ENCODE data around the gene MEIOB.
"Not testable (repeated sequence)": the region's sequence is repeated elsewhere in the genome, so short reads cannot be mapped to it uniquely, and the experiment has no call there.

MEIOB gene

DNA sequence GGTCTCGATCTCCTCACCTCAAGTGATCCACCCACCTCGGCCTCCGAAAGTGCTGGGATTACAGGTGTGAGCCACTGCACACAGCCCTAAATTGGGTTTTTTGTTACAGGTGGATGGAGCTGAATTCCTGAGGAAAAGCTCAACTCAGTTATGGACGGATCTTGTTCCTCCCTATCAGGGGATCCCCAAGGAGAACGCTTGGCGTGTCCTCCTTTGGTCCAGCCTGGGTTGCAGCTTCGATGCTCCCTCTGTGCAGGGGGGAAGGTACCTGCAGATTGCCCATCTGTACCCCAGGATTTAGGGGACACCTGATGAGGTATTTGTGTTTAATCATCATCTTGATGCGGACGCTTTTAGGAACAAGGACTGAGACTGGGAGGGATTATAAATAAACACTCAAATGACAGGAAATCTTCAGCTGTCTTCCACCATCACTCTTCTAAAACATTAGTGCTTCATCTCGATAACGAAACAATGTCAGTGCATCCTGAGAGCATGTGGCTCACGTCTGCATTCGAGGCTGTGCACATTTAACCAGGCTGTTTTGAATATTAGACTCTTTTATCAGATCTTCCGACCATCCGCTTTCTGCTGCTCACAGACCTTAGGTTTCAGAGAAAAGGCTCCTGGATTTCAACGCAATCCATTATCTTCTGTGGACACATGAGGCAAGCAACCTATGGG, 18.2 kb upstream of the MEIOB start:
- Histone ChIP-seq H3K27ac (ENCODE audit: low read depth, low read length) (no peak overlapping the region), H3K36me3 (ENCODE audit: insufficient read depth, low read length) (no peaks in the 10 kb centered on the region), H3K4me3 (ENCODE audit: low read depth in 1 of 2, low read length in 2 of 2) (no peak overlapping the region), H3K27me3 (ENCODE audit: control insufficient read depth in 1 of 2, insufficient read depth in 2 of 2, low read length in 2 of 2) (no peaks in the 10 kb centered on the region), H3K9ac (ENCODE audit: low read length) (no peak overlapping the region), H3K9me3 (ENCODE audit: low read length) (no peaks in the 10 kb centered on the region), H3K4me1 (ENCODE audit: insufficient read depth, low read length) (no peaks in the 10 kb centered on the region)

DNA sequence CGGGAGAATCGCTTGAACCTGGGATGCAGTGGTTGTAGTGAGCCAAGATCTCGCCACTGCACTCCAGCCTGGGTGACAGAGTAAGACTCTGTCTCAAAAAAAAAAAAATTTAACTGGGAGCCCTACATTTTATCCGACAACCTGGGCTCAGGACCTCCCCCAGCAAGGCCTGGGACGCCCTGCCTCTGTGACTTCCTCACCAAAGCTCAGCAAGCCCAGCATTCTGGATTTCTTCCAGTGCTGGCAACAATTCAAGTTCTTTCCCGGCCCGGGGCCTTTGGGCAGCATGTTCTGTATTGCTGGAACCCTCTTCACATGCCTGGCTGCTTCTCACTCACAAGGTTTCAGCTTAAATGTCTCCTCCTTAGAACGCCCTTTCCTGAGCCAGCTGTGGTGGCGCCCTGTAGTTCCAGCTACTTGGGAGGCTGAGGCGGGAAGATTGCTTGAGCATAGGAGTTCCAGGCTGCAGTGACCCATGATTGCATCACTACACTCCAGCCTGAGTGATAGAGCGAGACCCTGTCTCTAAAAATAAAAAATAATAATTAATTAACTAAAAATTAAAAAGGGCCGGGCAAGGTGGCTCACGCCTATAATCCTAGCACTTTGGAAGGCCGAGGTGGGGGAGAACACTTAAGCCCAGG, 15.9 kb upstream of the MEIOB start:
- Histone ChIP-seq H3K27me3 (ENCODE audit: control insufficient read depth in 1 of 2, insufficient read depth in 2 of 2, low read length in 2 of 2) (no peaks in the 10 kb centered on the region), H3K4me1 (ENCODE audit: insufficient read depth, low read length) (no peaks in the 10 kb centered on the region), H3K27ac (ENCODE audit: low read depth, low read length) (no peak overlapping the region), H3K36me3 (ENCODE audit: insufficient read depth, low read length) (no peaks in the 10 kb centered on the region), H3K9ac (ENCODE audit: low read length) (no peak overlapping the region), H3K9me3 (ENCODE audit: low read length) (no peaks in the 10 kb centered on the region), H3K4me3 (ENCODE audit: low read depth in 1 of 2, low read length in 2 of 2) (no peak overlapping the region)

DNA sequence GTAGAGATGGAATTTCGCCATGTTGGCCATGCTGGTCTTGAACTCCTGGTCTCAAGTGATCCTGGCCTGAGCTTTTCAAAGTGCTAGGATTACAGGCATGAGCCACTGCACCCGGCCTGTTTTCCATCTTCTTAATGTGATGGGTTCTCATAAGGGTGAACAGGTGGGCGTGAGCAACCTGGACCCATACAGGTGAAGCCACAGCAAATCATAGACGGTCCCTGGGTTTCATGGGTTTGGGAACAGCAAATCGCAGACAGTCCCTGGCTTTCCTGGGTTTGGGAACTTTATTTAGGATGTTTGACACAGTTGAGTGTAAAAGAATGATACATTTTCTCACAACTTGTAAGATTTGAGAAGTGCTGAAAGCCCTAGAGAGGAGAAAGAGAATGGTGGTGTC, 12.9 kb upstream of the MEIOB start:
- no peaks in the 10 kb centered on the region for H3K9me3 ChIP-seq (ENCODE audit: low read length)
- no peak overlapping the region for H3K4me3 ChIP-seq (ENCODE audit: low read depth in 1 of 2, low read length in 2 of 2)

DNA sequence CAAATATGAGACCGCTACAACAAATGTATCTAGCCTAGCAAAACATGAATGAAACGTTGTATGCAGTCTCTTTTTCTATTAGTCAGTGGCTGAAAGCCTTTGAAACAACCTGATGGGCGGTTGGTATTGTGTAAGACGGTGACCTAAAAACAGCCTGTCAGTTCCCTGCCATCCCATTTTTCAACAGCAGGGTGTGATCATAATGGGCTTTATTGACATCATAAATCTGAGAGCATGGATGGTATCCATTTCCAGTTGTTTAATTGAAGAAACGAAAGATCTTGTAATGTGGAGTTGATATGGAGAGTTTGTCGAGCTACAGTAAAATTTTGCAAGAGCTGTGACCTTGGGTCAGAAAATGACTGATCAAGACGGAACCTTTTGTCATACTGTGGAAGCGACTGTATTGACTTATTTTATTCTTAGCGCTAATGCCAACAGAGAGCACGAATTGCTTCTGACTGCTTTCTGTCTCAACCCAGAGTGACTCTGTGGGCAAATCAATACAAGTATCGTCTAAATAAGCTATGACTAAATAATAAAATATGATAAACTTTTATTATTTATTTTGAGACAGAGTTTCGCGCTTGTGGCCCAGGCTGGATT, 12.3 kb upstream of the MEIOB start:
- Histone ChIP-seq H3K9ac (ENCODE audit: low read length) (no peak overlapping the region), H3K27me3 (ENCODE audit: control insufficient read depth in 1 of 2, insufficient read depth in 2 of 2, low read length in 2 of 2) (no peaks in the 10 kb centered on the region), H3K4me3 (ENCODE audit: low read depth in 1 of 2, low read length in 2 of 2) (no peak overlapping the region), H3K27ac (ENCODE audit: low read depth, low read length) (no peak overlapping the region), H3K4me1 (ENCODE audit: insufficient read depth, low read length) (no peaks in the 10 kb centered on the region), H3K9me3 (ENCODE audit: low read length) (no peaks in the 10 kb centered on the region), H3K36me3 (ENCODE audit: insufficient read depth, low read length) (no peaks in the 10 kb centered on the region)

More for the DNA sequence above, 12.9 kb upstream of the MEIOB start:
- H3K4me1 ChIP-seq (ENCODE audit: insufficient read depth, low read length): no peaks in the 10 kb centered on the region
- H3K27ac ChIP-seq (ENCODE audit: low read depth, low read length): no peak overlapping the region
- H3K36me3 ChIP-seq (ENCODE audit: insufficient read depth, low read length): no peaks in the 10 kb centered on the region
- H3K27me3 ChIP-seq (ENCODE audit: control insufficient read depth in 1 of 2, insufficient read depth in 2 of 2, low read length in 2 of 2): no peaks in the 10 kb centered on the region
- no peak overlapping the region for H3K9ac ChIP-seq (ENCODE audit: low read length)

DNA sequence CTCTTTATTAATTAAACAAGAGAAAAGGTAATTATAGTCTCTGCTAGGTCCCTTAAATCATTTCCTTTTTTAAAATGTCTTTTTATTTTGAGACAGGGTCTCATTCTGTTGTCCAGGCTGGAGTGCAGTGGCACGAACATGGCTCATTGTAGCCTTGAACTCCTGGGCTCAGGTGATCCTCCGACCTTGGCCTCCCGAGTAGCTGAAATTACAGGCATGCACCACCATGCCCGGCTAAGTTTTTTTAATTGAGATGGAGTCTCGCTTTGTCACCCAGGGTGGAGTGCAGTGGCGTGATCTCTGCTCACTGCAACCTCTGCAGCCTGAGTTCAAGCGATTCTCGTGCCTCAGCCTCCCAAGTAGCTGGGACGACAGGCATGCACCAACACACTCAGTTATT, 9.2 kb upstream of the MEIOB start:
- not testable (repeated sequence) for H3K4me3 ChIP-seq (ENCODE audit: low read depth in 1 of 2, low read length in 2 of 2); H3K4me1 ChIP-seq (ENCODE audit: insufficient read depth, low read length); H3K36me3 ChIP-seq (ENCODE audit: insufficient read depth, low read length); H3K27ac ChIP-seq (ENCODE audit: low read depth, low read length); H3K27me3 ChIP-seq (ENCODE audit: control insufficient read depth in 1 of 2, insufficient read depth in 2 of 2, low read length in 2 of 2); H3K9ac ChIP-seq (ENCODE audit: low read length); H3K9me3 ChIP-seq (ENCODE audit: low read length)

DNA sequence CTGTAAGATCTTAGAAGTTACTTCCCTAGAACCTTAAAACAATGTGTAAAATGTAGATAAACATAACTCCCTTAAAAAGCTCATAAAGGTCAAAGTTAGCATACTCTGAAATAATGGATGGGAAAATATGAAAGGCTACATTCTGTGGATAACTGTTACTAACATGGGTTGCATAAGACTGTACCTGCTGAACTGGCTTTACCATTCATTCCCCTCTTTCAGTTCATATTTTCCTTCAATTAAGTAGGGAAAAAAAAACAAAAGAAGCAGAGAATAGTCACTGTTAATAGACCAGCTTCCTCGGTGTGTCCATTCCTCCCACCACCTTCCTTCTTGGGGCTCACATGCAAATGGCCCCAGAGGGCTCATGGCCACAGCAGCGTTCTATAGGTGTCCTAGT, 7.5 kb upstream of the MEIOB start:
- Histone ChIP-seq H3K4me3 (ENCODE audit: low read depth in 1 of 2, low read length in 2 of 2) (no peak overlapping the region), H3K9me3 (ENCODE audit: low read length) (no peaks in the 10 kb centered on the region), H3K27ac (ENCODE audit: low read depth, low read length) (no peak overlapping the region), H3K36me3 (ENCODE audit: insufficient read depth, low read length) (no peaks in the 10 kb centered on the region), H3K4me1 (ENCODE audit: insufficient read depth, low read length) (no peaks in the 10 kb centered on the region), H3K9ac (ENCODE audit: low read length) (no peak overlapping the region), H3K27me3 (ENCODE audit: control insufficient read depth in 1 of 2, insufficient read depth in 2 of 2, low read length in 2 of 2) (peaks cover 0 to 7% of the 10 kb centered on the region in 2 donors)

DNA sequence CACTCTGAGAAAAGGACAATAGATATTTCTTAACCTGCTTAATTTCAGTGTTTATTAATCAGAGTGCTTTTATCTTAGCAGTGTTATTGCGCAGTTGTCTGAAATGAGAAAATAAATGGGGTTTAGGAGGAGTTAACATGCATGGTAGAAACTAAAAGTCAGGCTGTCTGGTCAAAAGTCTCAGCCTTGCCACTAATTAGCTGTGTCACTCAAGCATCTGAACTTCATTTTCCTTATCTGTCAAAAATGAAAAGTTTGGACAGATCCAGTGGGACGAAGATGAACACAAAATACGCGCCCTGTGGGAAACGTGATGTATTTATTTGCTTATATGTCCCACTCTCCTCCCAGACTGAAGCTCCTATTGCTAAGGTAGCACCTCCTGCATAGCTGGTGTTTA, 6.3 kb upstream of the MEIOB start:
- no peaks in the 10 kb centered on the region for H3K36me3 ChIP-seq (ENCODE audit: insufficient read depth, low read length)
- no peak overlapping the region for H3K9ac ChIP-seq (ENCODE audit: low read length)
- no peak overlapping the region for H3K4me3 ChIP-seq (ENCODE audit: low read depth in 1 of 2, low read length in 2 of 2)
- no peak overlapping the region for H3K27ac ChIP-seq (ENCODE audit: low read depth, low read length)
- H3K9me3 ChIP-seq (ENCODE audit: low read length): no peaks in the 10 kb centered on the region
- no peaks in the 10 kb centered on the region for H3K4me1 ChIP-seq (ENCODE audit: insufficient read depth, low read length)
- H3K27me3 ChIP-seq (ENCODE audit: control insufficient read depth in 1 of 2, insufficient read depth in 2 of 2, low read length in 2 of 2): peaks cover under 1 to 7% of the 10 kb centered on the region in 2 donors

DNA sequence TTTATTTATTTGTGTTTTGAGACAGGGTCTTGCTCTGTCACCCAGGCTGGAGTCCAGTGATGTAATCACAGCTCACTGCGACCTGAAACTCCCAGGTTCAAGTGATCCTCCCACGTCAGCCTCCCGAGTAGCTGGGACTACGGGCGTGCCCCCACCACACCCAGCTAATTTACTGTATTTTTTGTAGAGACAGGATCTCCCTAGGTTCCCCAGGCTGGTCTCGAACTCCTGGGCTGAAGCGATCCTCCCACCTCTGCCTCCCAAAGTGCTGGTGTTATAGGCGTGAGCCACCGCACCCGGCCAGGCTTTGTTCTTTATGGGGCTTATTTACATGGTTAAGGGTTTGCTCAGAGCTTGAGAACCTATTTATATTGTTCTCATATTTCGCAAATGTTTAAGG, 5.8 kb upstream of the MEIOB start:
- Histone ChIP-seq H3K4me3 (ENCODE audit: low read depth in 1 of 2, low read length in 2 of 2) (no peak overlapping the region), H3K4me1 (ENCODE audit: insufficient read depth, low read length) (no peaks in the 10 kb centered on the region), H3K27me3 (ENCODE audit: control insufficient read depth in 1 of 2, insufficient read depth in 2 of 2, low read length in 2 of 2) (peaks cover 3 to 7% of the 10 kb centered on the region in 2 donors), H3K9ac (ENCODE audit: low read length) (no peak overlapping the region), H3K27ac (ENCODE audit: low read depth, low read length) (no peak overlapping the region), H3K9me3 (ENCODE audit: low read length) (no peaks in the 10 kb centered on the region), H3K36me3 (ENCODE audit: insufficient read depth, low read length) (no peaks in the 10 kb centered on the region)

DNA sequence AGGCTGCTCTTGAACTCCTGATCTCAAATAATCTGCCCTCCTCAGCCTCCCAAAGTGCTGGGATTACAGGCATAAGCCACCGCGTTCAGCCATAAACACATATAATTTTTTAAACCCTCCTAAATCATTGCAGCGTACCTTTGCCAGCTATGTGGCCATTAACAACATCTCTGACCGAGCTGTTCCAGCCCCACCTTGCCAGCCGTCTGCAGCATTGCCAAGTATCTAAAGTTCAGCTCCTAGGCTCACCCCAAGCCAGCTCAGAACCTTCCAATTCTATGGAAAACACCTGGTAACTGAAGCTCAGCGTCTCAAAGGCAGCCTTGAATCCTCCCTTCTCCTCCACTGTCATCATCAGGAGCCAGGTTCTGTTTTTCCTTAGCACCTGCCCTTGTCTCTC, 5.1 kb upstream of the MEIOB start:
- H3K4me1 ChIP-seq (ENCODE audit: insufficient read depth, low read length): no peaks in the 10 kb centered on the region
- no peak overlapping the region for H3K4me3 ChIP-seq (ENCODE audit: low read depth in 1 of 2, low read length in 2 of 2)
- peaks cover 10 to 13% of the 10 kb centered on the region in 2 donors for H3K27me3 ChIP-seq (ENCODE audit: control insufficient read depth in 1 of 2, insufficient read depth in 2 of 2, low read length in 2 of 2)
- H3K9me3 ChIP-seq (ENCODE audit: low read length): no peaks in the 10 kb centered on the region
- H3K36me3 ChIP-seq (ENCODE audit: insufficient read depth, low read length): no peaks in the 10 kb centered on the region
- H3K27ac ChIP-seq (ENCODE audit: low read depth, low read length): no peak overlapping the region
- no peak overlapping the region for H3K9ac ChIP-seq (ENCODE audit: low read length)

DNA sequence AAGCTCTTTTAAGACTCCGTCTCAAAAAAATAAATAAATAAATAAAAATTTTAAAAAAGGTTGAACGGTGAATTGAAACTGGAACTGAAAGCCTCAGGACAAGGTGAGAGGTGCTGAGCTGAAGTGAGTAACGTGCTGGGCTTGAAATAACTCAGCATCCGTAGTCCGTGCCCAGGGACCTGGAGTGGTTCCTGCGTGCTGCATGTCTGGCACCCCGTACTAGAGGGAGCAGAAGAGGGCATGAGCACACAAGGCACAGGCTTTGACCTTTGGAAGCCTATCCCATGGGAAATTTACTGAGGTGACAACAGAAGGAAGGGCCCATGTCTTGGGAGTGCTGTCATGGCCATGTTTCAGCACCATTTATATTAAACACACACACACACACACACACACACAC, 4.5 kb upstream of the MEIOB start:
- Histone ChIP-seq H3K27me3 (ENCODE audit: control insufficient read depth in 1 of 2, insufficient read depth in 2 of 2, low read length in 2 of 2) (peaks cover 12 to 13% of the 10 kb centered on the region in 2 donors), H3K9me3 (ENCODE audit: low read length) (no peaks in the 10 kb centered on the region), H3K9ac (ENCODE audit: low read length) (no peak overlapping the region), H3K27ac (ENCODE audit: low read depth, low read length) (no peak overlapping the region), H3K4me1 (ENCODE audit: insufficient read depth, low read length) (no peaks in the 10 kb centered on the region), H3K4me3 (ENCODE audit: low read depth in 1 of 2, low read length in 2 of 2) (no peak overlapping the region), H3K36me3 (ENCODE audit: insufficient read depth, low read length) (no peaks in the 10 kb centered on the region)

DNA sequence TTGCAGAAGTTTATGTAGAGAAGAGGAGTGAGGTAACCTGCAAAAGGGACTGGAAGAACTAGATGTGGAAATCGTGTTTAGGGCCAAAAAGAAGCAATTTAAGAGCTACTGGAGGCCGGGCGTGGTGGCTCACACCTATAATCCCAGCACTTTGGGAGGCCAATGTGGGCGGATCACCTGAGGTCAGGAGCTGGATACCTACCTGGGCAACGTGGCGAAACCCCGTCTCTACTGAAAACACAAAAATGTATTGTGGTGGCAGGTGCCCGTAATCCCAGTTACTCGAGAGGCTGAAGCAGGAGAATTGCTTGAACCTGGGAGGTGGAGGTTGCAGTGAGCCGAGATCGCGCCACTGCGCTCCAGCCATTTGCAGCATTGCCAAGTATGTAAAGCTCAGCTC, 4.1 kb upstream of the MEIOB start:
- H3K27me3 ChIP-seq (ENCODE audit: control insufficient read depth in 1 of 2, insufficient read depth in 2 of 2, low read length in 2 of 2): peaks cover 12 to 13% of the 10 kb centered on the region in 2 donors
- H3K4me3 ChIP-seq (ENCODE audit: low read depth in 1 of 2, low read length in 2 of 2): not testable (repeated sequence)

DNA sequence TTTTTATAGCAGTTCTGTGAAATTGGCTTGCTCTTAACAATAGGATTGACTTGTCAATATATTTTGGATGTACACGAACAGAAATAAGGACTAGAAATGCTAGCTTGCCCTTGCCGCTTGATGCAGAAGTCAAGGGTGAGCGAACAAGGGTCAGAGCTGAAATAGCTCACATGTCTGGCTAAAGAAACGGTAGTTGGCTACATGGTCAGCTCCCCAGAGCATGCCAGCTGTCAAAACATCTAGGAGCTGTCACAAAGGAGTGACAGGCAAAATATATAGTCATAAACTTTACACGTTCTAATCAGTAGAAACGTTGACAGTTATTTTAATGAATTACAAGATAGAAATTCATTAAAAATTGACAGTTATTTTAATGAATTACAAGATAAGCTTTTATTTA, 2.9 kb upstream of the MEIOB start:
- Histone ChIP-seq H3K36me3 (ENCODE audit: insufficient read depth, low read length) (no peaks in the 10 kb centered on the region), H3K9me3 (ENCODE audit: low read length) (no peaks in the 10 kb centered on the region), H3K4me3 (ENCODE audit: low read depth in 1 of 2, low read length in 2 of 2) (no peak overlapping the region), H3K4me1 (ENCODE audit: insufficient read depth, low read length) (no peaks in the 10 kb centered on the region), H3K27me3 (ENCODE audit: control insufficient read depth in 1 of 2, insufficient read depth in 2 of 2, low read length in 2 of 2) (peaks cover 12 to 13% of the 10 kb centered on the region in 2 donors), H3K27ac (ENCODE audit: low read depth, low read length) (no peak overlapping the region), H3K9ac (ENCODE audit: low read length) (no peak overlapping the region)

More for the DNA sequence above, 4.1 kb upstream of the MEIOB start:
- not testable (repeated sequence) for H3K4me1 ChIP-seq (ENCODE audit: insufficient read depth, low read length); H3K27ac ChIP-seq (ENCODE audit: low read depth, low read length); H3K36me3 ChIP-seq (ENCODE audit: insufficient read depth, low read length); H3K9ac ChIP-seq (ENCODE audit: low read length); H3K9me3 ChIP-seq (ENCODE audit: low read length)

Data from muscle layer of colon (tissue), 2 donors.